GM21515 (cell line): ENCODE measurements around the gene MIF4GD.

Experiments used
- ATAC-seq: cut with Tn5 transposase; IDR thresholded peaks from one replicate; pipeline ENCODE4 v1.9.1; 2021; ENCODE audit not compliant: unreplicated experiment

The MIF4GD gene

GRCh38 chr17:75238020-75238580 lies 32.9 kb downstream of the MIF4GD start:
- ATAC-seq = no peak

- ATAC-seq = no peak
Observed at GRCh38 chr17:75237100-75238014, 33.7 kb downstream of the MIF4GD start.

GRCh38 chr17:75232786-75233185 lies 38.2 kb downstream of the MIF4GD start:
- no peak for ATAC-seq

GRCh38 chr17:75231741-75232464 lies 39.1 kb downstream of the MIF4GD start:
- ATAC-seq = no peak

GRCh38 chr17:75231071-75231470 lies 40.0 kb downstream of the MIF4GD start:
- no peak for ATAC-seq

- ATAC-seq = no peak
Observed at GRCh38 chr17:75228847-75229246, 42.2 kb downstream of the MIF4GD start.

GRCh38 chr17:75228305-75228704 lies 42.7 kb downstream of the MIF4GD start:
- no peak for ATAC-seq

GRCh38 chr17:75227729-75228128 lies 43.3 kb downstream of the MIF4GD start:
- ATAC-seq = no peak

- no peak for ATAC-seq
Observed at GRCh38 chr17:75225016-75225415, 46.0 kb downstream of the MIF4GD start.

- no peak for ATAC-seq
Observed at GRCh38 chr17:75219815-75220214, 51.2 kb downstream of the MIF4GD start.

- ATAC-seq = no peak
Observed at GRCh38 chr17:75218131-75218530, 52.9 kb downstream of the MIF4GD start.
